Endodermal cell (in vitro differentiated cells): ENCODE measurements around the gene CNIH3. TPM values are rescaled to one million over a fixed set of nuclear protein-coding genes. Genes with fewer than 3 reads are reported as not detected.
"Not testable (repeated sequence)": the region's sequence is repeated elsewhere in the genome, so short reads cannot be mapped to it uniquely, and the experiment has no call there.

Source experiments
- DNase-seq: peaks from one replicate; pipeline ENCODE4 v3.0.0-alpha.2; 2017
- H3K27ac ChIP-seq: 2 replicates; pipeline ENCODE4 v1.5.1; 2013; ENCODE audit warnings: mild to moderate bottlenecking, low read depth, low read length, moderate library complexity
- H3K27me3 ChIP-seq: 2 replicates; pipeline ENCODE4 v1.6.1; 2013; ENCODE audit warnings: mild to moderate bottlenecking, low read length, moderate library complexity; ENCODE audit not compliant: insufficient read depth, control insufficient read depth, poor library complexity, severe bottlenecking
- H3K36me3 ChIP-seq: 2 replicates; pipeline ENCODE4 v1.7.0; 2013; ENCODE audit warnings: mild to moderate bottlenecking, low read length, moderate library complexity; ENCODE audit not compliant: control insufficient read depth, insufficient read depth
- H3K4me1 ChIP-seq: one replicate; pipeline ENCODE4 v1.7.0; 2013; ENCODE audit warnings: low read length; ENCODE audit not compliant: control insufficient read depth, insufficient read depth
- H3K4me3 ChIP-seq: 2 replicates; pipeline ENCODE4 v1.5.1; 2013; ENCODE audit warnings: mild to moderate bottlenecking, low read length, moderate library complexity
- H3K9ac ChIP-seq: 2 replicates; pipeline ENCODE4 v1.6.1; 2013; ENCODE audit warnings: mild to moderate bottlenecking, low read length, moderate library complexity; ENCODE audit not compliant: poor library complexity, severe bottlenecking; ENCODE audit errors: extremely low read depth
- H3K9me3 ChIP-seq: 2 replicates; pipeline ENCODE4 v1.6.1; 2013; ENCODE audit warnings: mild to moderate bottlenecking, low read length, moderate library complexity; ENCODE audit not compliant: control insufficient read depth
- H3K27ac Mint-ChIP-seq: 2 replicates; pipeline ENCODE4 v1.8.0; 2020; ENCODE audit warnings: mixed read lengths
- H3K27me3 Mint-ChIP-seq: 2 replicates; pipeline ENCODE4 v1.8.0; 2021; ENCODE audit warnings: mild to moderate bottlenecking, mixed read lengths; ENCODE audit not compliant: insufficient read depth
- H3K36me3 Mint-ChIP-seq: 2 replicates; pipeline ENCODE4 v1.8.0; 2020; ENCODE audit warnings: low read depth, mixed read lengths
- H3K4me1 Mint-ChIP-seq: 2 replicates; pipeline ENCODE4 v1.8.0; 2020; ENCODE audit warnings: mixed read lengths
- H3K4me3 Mint-ChIP-seq: 2 replicates; pipeline ENCODE4 v1.8.0; 2020; ENCODE audit warnings: mild to moderate bottlenecking, moderate library complexity, mixed read lengths
- H3K9me3 Mint-ChIP-seq: 2 replicates; pipeline ENCODE4 v1.8.0; 2020; ENCODE audit warnings: mild to moderate bottlenecking, mixed read lengths
- WGBS, 2 experiments: methylation state at CpG; one replicate each; pipeline versions ENCODE4 v1.1.5 to v1.1.7; 2013; ENCODE audit warnings: missing lambda C conversion rate in 2 of 2, mixed read lengths in 1 of 2; ENCODE audit not compliant: insufficient coverage in 1 of 2, insufficient read length in 1 of 2; 5-methylcytosine and 5-hydroxymethylcytosine counted together
- total RNA-seq, 2 donors: library from RNA; stranded (reverse); fragmentation: NEBNext Ultra II Directional in 1 of 2; extraction: Animal tissue kit (Norgen Biotek cat#: 25700) in 1 of 2; gene quantifications; 2 replicates in 1 of 2; 3 replicates in 1 of 2; pipeline ENCODE4 v1.2.1, GENCODE V29; 2021
- TF ChIP-seq, protein P1 (sequence below): fragments of 200-600 bp; sonication (generic); conservative IDR thresholded peaks from 2 replicates; pipeline ENCODE4 v1.5.0; 2021; ENCODE audit warnings: antibody characterized with exemption, mild to moderate bottlenecking

Gene CNIH3
- total RNA-seq, 2 donors from 2014 or later: 4.5 to 6.6 TPM

DNA sequence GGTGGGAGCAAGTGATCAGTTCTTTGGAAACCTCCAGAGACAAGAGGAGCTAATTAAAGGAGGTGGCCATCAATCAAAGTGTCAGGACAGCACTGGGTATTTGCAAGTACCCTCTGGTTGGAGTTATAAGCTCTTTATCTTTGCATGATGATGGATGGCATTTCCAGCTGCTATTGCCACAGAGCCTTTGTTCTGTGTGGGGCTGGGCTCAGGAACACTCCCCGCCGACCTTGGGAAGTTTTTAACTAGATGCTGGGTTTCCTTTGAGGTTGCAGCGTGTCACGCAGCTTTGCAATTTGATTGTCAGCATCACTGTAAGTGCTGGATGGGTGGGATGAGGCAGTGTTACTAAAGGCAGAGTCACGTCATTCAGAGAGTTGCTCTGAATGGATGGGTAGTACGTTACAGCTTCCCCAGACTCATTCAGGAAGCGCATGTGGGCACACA is 68.9 kb downstream of the CNIH3 start:
- no peak overlapping the region for H3K27ac Mint-ChIP-seq
- Histone ChIP-seq H3K9ac (no peak overlapping the region), H3K4me3 (no peak overlapping the region), H3K9me3 (peaks cover 7% of the 10 kb centered on the region), H3K27ac (peak overlapping the region; percentile 76), H3K4me1 (no peaks in the 10 kb centered on the region), H3K27me3 (no peaks in the 10 kb centered on the region), H3K36me3 (no peaks in the 10 kb centered on the region)
- H3K36me3 Mint-ChIP-seq: peaks cover 6% of the 10 kb centered on the region
- 73 to 81% methylated on average over 2 to 7 of the region's 7 CpGs for WGBS, 2 experiments
- no peak overlapping the region for H3K4me3 Mint-ChIP-seq
- peaks cover 10% of the 10 kb centered on the region for H3K9me3 Mint-ChIP-seq
- DNase-seq: no peak
- no peaks in the 10 kb centered on the region for H3K4me1 Mint-ChIP-seq
- TF ChIP-seq, protein P1, sequence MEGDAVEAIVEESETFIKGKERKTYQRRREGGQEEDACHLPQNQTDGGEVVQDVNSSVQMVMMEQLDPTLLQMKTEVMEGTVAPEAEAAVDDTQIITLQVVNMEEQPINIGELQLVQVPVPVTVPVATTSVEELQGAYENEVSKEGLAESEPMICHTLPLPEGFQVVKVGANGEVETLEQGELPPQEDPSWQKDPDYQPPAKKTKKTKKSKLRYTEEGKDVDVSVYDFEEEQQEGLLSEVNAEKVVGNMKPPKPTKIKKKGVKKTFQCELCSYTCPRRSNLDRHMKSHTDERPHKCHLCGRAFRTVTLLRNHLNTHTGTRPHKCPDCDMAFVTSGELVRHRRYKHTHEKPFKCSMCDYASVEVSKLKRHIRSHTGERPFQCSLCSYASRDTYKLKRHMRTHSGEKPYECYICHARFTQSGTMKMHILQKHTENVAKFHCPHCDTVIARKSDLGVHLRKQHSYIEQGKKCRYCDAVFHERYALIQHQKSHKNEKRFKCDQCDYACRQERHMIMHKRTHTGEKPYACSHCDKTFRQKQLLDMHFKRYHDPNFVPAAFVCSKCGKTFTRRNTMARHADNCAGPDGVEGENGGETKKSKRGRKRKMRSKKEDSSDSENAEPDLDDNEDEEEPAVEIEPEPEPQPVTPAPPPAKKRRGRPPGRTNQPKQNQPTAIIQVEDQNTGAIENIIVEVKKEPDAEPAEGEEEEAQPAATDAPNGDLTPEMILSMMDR: no peak
- peaks cover 3% of the 10 kb centered on the region for H3K27me3 Mint-ChIP-seq

DNA sequence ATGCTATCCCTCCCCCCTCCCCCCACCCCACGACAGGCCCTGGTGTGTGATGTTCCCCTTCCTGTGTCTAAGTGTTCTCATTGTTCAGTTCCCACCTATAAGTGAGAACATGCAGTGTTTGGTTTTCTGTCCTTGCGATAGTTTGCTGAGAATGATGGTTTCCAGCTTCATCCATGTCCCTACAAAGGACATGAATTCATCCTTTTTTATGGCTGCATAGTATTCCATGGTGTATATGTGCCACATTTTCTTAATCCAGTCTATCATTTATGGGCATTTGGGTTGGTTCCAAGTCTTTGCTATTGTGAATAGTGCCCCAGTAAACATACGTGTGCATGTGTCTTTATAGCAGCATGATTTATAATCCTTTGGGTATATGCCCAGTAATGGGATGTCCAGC is 70.0 kb downstream of the CNIH3 start:
- H3K4me3 ChIP-seq, H3K36me3 Mint-ChIP-seq, H3K4me3 Mint-ChIP-seq, H3K9me3 Mint-ChIP-seq, H3K9me3 ChIP-seq, H3K4me1 Mint-ChIP-seq, DNase-seq, H3K27ac ChIP-seq, H3K36me3 ChIP-seq, H3K27ac Mint-ChIP-seq, H3K27me3 ChIP-seq, H3K9ac ChIP-seq, H3K4me1 ChIP-seq, H3K27me3 Mint-ChIP-seq: not testable (repeated sequence)
- WGBS, 2 experiments: 88 to 100% methylated on average over 1 of the region's 3 CpGs

GRCh38 chr1:224687465-224687864 is 71.3 kb downstream of the CNIH3 start:
- H3K4me1 ChIP-seq: no peaks in the 10 kb centered on the region
- no peak for DNase-seq
- Mint-ChIP-seq H3K4me1 (no peaks in the 10 kb centered on the region), H3K4me3 (no peak overlapping the region), H3K36me3 (peaks cover 6% of the 10 kb centered on the region), H3K27me3 (peaks cover 3% of the 10 kb centered on the region), H3K9me3 (peaks cover 10% of the 10 kb centered on the region), H3K27ac (no peak overlapping the region)
- H3K4me3 ChIP-seq: no peak overlapping the region
- TF ChIP-seq, protein P1: no peak
- no peak overlapping the region for H3K9ac ChIP-seq
- no peak overlapping the region for H3K27ac ChIP-seq
- H3K36me3 ChIP-seq: no peaks in the 10 kb centered on the region
- 90 to 92% methylated on average over 3 to 4 of the region's 4 CpGs for WGBS, 2 experiments
- no peaks in the 10 kb centered on the region for H3K27me3 ChIP-seq
- peaks cover 7% of the 10 kb centered on the region for H3K9me3 ChIP-seq

DNA sequence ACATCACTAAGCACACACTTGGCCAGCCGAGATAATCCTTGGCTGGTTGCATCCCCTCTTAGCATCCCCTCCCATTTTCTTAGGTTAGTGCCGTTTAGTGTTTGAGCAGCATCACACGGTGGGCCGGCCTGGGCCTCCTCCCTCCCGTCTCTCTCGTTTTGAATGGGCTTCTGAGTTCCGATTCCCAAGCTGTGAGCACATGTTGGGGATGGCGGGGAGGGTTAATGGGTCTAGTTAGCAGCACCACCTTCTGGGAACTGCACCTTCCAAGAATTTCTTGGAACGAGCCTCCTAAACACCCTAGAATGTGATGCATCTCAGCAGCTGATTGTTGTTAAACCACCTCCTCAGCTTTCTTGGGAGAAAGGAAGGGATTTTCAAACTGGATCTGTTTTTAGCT is 73.3 kb downstream of the CNIH3 start:
- Histone ChIP-seq H3K27ac (no peak overlapping the region), H3K4me1 (no peaks in the 10 kb centered on the region), H3K9ac (no peak overlapping the region), H3K4me3 (no peak overlapping the region), H3K36me3 (no peaks in the 10 kb centered on the region), H3K9me3 (peaks cover 7% of the 10 kb centered on the region), H3K27me3 (no peaks in the 10 kb centered on the region)
- 92 to 100% methylated on average over 1 to 9 of the region's 9 CpGs for WGBS, 2 experiments
- Mint-ChIP-seq H3K27me3 (peaks cover 3% of the 10 kb centered on the region), H3K4me3 (no peak overlapping the region), H3K36me3 (peaks cover 6% of the 10 kb centered on the region), H3K9me3 (peaks cover 10% of the 10 kb centered on the region), H3K27ac (no peak overlapping the region), H3K4me1 (no peaks in the 10 kb centered on the region)
- no peak for DNase-seq
- TF ChIP-seq, protein P1: no peak
